Measurements from ENCODE around the gene C16orf96. TPM values are rescaled to one million over a fixed set of nuclear protein-coding genes. Genes with fewer than 3 reads are reported as not detected.

C16orf96 gene
- 0.05 TPM for total RNA-seq
- long read RNA-seq: 0 reads

DNA sequence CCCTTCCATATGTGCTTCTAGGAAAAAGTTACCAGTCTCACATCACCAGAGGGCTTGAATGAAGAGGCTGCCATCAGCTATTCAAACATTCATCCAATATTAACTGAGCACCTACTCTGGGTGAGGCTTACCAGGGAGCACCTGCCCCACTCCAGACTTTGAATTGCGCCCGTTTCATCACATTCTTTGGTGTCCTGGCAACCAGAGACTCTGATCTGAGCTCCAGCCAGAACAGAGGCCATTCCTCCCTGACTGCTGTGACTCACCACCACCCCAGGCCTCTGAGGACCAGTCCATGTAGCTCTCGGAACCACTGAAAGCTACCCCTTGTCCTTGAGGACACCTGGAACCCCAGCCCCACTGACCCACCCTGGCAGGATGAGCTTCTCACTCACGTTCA is at the start of gene C16orf96:
C16orf96 (plus strand) TSS at position 229 of the 400 bp plus-strand sequence; CDS start at position 379, 150 bp downstream.
- ATAC-seq (no peak), DNase-seq (ENCODE audit: missing footprints) (no peak)
- intact Hi-C loops (cut with DNase I): no loop called here

DNA sequence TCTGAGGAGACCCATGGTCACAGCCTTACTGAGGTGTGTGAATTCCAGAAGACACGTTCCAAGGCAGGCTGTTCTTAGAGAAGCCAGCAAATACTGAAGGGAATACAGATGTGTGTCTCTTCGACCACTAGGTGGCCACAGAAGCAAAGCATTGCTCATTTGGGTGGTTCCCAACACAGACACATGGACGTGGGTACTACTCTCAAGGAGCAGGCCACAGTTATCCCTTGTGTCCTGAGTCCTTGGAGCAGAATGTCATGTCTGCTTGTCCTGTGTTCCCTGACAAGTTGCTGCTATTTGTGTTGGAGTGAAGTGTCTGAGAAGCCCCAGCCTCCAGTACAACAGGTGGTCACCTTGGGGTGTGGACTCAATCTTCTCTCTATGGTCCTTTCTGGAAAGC is 49.7 kb upstream of the C16orf96 start:
- DNase-seq (ENCODE audit: missing footprints): no peak
- peak; percentile 69 for ATAC-seq
- intact Hi-C loops (cut with DNase I): loop anchor here (2.0 kb wide), 1 partner anchor 42 kb away; no protein-coding TSS in a partner anchor

DNA sequence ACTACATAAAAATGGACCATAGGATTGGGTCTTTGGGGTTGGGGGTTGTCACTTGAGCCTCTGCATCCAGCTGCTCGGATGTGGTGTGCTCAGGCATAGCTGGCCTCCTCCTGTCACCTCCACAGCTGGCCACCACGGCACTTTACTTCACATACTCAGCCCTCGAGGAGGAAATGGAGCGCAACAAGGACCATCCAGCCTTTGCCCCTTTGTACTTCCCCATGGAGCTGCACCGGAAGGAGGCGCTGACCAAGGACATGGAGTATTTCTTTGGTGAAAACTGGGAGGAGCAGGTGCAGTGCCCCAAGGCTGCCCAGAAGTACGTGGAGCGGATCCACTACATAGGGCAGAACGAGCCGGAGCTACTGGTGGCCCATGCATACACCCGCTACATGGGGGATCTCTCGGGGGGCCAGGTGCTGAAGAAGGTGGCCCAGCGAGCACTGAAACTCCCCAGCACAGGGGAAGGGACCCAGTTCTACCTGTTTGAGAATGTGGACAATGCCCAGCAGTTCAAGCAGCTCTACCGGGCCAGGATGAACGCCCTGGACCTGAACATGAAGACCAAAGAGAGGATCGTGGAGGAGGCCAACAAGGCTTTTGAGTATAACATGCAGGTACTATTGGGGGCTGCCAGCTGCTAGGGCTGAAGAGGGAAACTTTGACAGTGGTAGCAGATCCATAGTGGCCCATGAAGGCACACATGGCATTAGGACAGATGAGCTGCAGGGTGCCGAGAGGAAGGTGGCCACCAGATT is 48.4 kb upstream of the C16orf96 start:
- intact Hi-C loops (cut with DNase I): loop anchor here (2.0 kb wide), 1 partner anchor 41 kb away; no protein-coding TSS in a partner anchor
- ATAC-seq (no peak), DNase-seq (ENCODE audit: missing footprints) (no peak)

DNA sequence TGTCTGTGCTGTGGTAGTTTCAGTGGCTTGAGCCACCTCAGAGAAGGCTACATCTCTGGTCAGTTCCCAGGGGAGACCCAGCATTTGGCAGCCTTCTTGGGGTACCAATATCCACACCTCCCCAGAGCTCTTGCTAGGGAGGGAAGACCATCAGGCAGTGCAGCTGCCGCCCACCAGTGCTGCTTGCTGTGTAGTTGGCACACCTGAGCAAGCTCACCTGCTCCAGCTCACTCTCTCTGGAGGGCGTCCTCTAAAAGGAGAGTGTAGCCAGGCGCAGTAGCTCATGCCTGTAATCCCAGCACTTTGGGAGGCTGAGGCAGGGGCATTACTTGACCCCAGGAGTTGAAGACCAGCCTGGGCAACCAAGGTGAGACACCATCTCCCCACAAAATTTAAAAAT is 47.3 kb upstream of the C16orf96 start:
- intact Hi-C loops (cut with DNase I): no loop called here
- DNase-seq (ENCODE audit: missing footprints): no peak
- no peak for ATAC-seq

DNA sequence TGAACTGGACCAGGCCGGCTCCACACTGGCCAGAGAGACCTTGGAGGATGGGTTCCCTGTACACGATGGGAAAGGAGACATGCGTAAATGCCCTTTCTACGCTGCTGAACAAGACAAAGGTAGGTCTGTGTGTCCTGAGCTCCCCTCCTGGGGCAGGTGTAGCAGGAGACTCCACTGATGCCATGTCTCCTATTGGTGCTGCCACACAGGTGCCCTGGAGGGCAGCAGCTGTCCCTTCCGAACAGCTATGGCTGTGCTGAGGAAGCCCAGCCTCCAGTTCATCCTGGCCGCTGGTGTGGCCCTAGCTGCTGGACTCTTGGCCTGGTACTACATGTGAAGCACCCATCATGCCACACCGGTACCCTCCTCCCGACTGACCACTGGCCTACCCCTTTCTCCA is 46.7 kb upstream of the C16orf96 start:
- intact Hi-C loops (cut with DNase I): no loop called here
- ATAC-seq: no peak
- no peak for DNase-seq (ENCODE audit: missing footprints)

DNA sequence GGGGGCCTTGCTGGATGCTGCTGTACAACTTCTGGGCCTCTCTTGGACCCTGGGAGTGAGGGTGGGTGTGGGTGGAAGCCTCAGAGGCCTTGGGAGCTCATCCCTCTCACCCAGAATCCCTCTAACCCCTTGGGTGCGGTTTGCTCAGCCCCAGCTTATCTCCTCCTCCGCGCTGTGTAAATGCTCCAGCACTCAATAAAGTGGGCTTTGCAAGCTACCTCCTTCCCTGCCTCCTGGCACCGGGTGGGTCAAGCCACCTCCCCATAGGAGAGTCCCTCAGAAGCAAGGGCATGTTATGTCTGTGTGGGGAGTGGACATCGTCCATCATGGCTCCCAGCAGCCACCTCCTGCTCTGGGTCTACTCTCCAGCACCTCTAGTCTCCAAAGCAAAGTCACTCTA is 46.0 kb upstream of the C16orf96 start:
- ATAC-seq: no peak
- no peak for DNase-seq (ENCODE audit: missing footprints)
- intact Hi-C loops (cut with DNase I): loop anchor here (5.0 to 10.0 kb wide), 2 partner anchors 33 to 445 kb away; partner anchors contain the start of genes HMOX2 and SEC14L5

DNA sequence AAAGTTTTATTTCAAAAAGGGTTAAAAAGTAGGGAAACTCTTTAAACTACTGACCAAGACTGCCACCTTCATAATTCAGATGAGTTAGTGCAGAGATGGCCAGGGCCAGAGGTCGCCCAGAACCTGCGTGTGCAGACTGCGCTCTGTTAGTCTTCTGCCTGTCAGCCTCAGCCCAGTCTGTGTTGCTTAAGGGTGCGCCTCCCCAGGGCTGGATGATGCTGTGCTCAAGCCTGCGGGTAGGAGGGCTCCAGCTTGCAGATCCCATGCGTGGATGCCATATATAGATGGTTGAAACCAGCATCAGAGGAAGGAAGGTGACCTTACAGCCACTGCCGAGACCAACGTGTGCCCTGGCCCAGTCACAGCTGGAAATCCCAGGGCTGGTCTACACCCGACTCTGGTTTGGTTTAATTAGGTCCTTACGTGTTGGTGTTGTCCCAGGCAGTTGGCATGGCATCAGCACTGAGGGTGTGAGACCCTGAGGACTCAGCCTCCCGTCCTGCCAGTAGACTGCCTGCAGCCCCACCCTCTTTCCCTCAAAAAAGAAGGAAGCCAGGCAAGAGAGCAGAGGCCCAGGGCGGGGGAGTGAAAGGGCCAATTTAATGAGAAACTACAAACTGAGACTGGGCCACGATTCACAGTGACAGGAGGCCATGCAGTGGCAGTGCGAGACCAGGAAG is 45.3 kb upstream of the C16orf96 start:
- peak; percentile 17 for ATAC-seq
- intact Hi-C loops (cut with DNase I): loop anchor here (5.0 to 10.0 kb wide), 2 partner anchors 34 to 444 kb away; partner anchors contain the start of genes HMOX2 and SEC14L5
- no peak for DNase-seq (ENCODE audit: missing footprints)

DNA sequence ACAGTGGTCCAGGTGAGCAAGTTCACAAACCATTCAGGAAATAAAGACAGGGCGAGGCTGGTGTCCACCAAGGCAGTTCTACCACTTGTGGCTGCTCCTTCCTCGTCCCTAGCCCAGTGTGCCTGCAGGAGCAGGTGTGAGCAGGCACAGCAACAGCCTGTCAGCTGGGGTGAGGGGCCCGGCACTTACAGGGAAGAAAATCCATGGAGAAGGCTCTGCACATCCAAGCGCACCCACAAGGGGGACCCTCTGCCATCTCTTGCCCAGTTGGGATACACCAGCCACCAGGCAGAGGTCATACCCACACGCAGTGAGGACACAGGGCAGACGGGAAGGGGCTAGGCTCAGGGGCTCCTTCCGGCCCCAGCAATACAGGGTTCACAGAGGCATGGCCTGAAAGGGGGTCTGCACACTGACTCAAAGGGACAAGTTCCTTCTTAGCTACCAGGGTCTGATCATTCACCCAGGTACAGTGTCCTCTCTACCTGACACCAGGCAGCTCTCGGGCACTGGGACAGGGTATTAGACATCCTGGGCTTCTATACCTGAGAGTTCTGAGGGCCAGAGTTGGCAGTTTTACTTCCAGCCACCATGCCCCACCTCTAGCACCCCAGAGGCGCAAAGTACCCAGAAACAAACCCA is 44.6 kb upstream of the C16orf96 start:
- ATAC-seq: peak; percentile 64

DNA sequence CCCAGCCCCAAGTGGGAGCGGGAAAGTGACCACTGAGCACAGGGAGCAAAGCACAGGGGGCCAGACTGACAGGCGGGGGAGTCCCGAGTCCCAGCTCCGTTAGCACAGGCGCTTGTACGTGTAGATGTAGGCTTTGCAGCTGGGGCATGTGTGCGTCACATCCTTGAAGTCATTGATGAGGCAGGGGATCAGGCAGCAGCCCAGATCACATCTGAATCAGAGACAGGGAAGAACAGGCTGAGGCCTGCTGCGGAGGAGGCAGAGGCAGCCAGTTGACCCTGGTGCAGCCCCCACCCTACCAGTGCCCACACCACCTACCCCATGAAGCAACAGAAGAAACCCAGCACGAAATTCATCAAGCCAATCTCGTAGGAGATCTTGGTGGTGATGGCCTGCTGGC is 43.7 kb upstream of the C16orf96 start:
- DNase-seq (ENCODE audit: missing footprints) (no peak), ATAC-seq (no peak)
- intact Hi-C loops (cut with DNase I): loop anchor here (5.0 to 10.0 kb wide), 2 partner anchors 35 to 442 kb away; partner anchors contain the start of genes HMOX2 and SEC14L5

More for the DNA sequence above, 44.6 kb upstream of the C16orf96 start:
- DNase-seq (ENCODE audit: missing footprints): no peak
- intact Hi-C loops (cut with DNase I): loop anchor here (5.0 to 10.0 kb wide), 2 partner anchors 34 to 443 kb away; partner anchors contain the start of genes HMOX2 and SEC14L5

DNA sequence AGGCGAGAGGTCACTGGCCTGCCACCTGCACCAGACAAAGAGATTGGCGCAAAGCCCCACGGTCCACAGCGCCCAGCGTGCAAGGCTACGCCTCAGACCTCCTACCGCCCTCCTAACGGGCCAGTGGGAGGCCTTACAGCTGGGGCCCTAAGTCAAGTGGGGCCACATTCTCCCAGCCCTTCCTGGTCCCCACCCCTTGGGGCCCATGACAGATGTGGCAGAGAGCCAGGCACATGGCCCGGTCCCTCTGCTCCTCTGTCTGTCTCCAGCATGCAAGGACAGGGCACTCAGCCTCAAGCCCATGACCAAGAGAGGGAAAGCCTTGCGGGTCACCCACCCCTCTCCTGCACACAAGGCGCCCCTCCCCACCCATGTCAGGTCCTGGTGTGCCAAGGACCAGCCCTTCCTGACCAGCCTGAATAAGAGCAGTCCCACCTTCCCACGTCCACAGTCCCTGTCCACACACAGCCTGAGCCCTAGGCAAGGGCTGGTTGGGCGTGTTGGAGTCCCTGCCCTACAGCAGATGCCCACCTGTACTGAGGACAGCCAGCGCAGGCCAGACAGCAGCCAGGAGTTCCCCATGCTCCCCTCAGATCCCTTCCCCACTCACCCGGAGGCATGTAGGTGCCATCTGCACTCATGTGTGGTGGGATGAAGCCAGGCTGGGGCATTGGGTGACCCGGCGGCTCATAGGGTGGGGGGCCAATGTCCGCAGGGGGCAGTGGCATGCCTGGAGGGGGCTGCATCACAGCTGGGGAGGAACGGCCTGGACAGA is 42.9 kb upstream of the C16orf96 start:
- DNase-seq (ENCODE audit: missing footprints): no peak
- intact Hi-C loops (cut with DNase I): loop anchor here (5.0 to 10.0 kb wide), 2 partner anchors 36 to 442 kb away; partner anchors contain the start of genes HMOX2 and SEC14L5
- peak; percentile 3 for ATAC-seq

DNA sequence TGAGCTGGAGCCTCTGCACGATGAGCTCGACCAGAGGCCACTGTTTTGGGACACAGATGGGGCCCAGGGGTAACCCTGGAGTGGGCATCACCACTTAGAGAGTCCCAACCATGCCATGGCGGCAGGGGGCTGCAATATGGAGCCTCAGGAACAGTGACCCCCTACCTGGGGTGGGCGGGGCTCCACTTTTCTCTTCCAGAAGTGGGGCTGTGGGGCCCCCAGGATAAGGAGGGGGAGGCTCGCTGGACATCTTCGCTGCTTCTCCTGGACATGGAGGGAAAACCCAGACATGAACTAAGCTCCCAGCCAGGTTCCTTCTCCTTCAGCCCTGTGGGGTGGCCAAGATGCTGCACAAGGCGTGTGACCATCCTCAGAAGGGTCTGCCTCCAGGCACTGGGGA is 42.3 kb upstream of the C16orf96 start:
- intact Hi-C loops (cut with DNase I): loop anchor here (5.0 to 10.0 kb wide), 2 partner anchors 37 to 441 kb away; partner anchors contain the start of genes HMOX2 and SEC14L5

DNA sequence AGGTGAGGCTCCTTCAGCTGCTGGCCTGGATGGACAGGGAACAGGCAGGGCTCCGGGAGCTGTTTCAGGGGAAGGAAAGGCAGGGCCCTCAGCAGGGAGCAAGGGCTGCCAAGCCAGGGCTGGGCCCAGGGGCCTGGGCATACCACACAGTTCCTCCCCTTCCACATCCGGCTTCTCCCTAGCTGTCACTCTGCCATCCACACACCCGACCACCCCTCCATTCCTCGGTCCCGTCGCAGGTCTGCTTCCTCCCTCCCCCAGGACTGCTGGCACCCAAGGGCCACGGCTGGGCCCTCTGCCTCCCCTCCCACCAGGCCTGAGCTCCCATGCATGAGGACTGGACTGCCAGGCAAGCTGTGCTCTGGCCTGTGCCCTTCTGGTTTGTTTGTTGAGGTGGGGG is 41.5 kb upstream of the C16orf96 start:
- no peak for DNase-seq (ENCODE audit: missing footprints)
- no peak for ATAC-seq
- intact Hi-C loops (cut with DNase I): loop anchor here (5.0 to 10.0 kb wide), 3 partner anchors 37 to 440 kb away; partner anchors contain the start of genes HMOX2 and SEC14L5

More for the DNA sequence above, 42.3 kb upstream of the C16orf96 start:
- DNase-seq (ENCODE audit: missing footprints) (no peak), ATAC-seq (no peak)

DNA sequence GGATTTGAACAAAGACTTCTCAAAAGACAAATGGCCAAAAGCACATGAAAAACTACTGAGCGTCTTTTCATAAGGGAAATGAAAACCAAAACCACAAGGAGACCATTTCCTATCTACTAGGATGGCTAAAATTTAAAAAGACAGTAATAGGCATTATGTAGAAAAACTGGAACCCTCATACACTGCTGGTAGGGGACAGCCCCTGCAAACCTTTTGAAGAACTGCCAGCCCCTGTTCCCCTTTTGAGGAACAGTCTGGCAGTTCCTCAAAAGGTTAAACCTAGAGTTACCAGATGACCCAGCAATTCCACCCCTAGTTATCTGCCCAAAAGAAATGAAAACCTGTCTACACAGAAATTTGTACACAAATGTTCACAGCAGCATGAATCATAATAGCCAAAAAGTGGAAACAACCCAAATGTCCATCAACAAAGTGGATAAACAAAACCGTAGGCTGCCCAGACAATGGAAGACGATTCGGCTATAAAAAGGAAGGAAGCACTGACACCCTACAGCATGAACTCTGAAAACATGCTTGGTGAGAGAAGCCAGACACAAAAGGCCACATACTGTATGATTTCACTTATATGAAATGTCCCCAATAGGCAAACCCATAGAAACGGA is 40.4 kb upstream of the C16orf96 start:
- ATAC-seq (no peak), DNase-seq (ENCODE audit: missing footprints) (no peak)
- intact Hi-C loops (cut with DNase I): loop anchor here (5.0 to 10.0 kb wide), 2 partner anchors 72 to 439 kb away; partner anchors contain the start of gene SEC14L5

DNA sequence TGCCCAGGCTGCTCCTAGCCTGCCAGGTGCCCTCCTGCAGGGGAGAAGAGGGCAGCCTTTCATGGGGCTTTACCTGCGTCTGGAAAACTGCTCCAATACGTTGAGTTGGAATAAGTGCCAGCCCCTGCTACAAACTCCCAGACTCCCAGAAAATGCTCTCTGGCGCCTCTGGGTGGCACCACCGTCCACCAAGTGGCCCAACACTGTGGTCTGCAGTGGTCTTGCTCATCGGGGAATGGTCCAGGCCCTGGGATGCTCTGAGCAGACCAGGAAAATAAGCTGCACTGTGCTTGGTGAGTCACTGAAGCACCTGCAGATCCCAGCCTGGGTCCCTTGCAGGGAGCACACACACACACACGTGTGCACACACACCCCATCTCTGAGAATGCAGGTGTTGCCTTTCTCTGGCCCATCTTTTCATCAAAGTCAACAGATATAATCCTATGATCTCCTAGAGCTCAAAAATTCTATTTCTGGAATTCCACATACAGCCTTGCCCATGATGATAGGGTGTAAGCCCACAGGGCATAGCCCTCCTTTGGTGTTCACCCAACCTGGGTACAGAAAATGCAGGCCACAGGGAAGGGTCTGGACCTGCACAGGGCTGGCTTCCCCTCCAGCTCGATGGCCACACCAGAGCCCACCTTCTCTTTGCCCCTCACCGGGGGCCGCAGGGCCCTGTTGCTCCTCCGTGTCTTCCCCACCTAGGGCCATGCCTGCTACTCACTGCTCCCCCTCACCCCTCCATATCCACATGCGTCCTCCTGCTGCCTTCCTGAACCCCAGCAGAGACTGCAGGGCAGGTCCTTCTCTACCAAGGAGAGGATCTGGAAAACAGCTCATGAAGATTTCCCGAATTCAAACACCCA is 38.1 kb upstream of the C16orf96 start:
- ATAC-seq: peak; percentile 21
- intact Hi-C loops (cut with DNase I): loop anchor here (5.0 to 10.0 kb wide), 2 partner anchors 69 to 437 kb away; partner anchors contain the start of gene SEC14L5
- DNase-seq (ENCODE audit: missing footprints): no peak

DNA sequence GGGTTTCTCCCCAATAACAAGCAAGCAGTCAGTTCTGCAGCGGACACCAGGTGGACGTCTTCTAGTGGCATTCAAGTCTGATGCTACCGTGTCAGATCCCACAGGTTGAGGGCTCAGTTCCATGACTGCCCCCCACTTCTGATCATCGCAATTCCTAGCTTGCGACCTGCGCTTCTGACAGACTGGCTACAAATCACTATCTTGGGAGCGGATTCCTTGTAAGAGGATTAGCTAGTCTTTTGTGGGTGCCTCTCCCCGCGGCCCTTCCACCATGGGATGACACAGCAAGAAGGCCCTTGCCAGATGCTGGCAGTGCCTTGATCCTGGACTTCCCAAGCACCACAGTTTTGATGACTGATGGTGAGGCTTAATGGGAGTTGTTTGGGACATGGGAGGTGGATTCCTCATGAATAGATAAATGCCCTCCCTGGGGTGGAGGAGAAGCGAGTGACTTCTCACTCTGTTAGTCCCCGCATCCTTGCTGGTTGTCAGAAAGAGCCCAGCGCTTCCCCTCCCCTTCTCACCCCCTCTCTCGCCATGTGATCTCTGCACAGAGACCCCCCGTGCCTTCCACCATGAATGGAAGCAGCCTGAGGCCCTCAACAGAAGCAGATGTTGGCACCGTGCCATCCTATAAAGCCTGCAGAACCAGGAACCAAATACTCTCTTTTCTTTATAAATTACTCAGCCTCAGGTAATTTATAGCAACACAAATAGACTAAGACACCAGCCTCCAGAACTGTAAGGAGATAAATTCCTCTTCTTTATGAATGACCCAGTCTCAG is 36.7 kb upstream of the C16orf96 start:
- intact Hi-C loops (cut with DNase I): loop anchor here (5.0 to 10.0 kb wide), 2 partner anchors 68 to 435 kb away; partner anchors contain the start of gene SEC14L5
- no peak for ATAC-seq

DNA sequence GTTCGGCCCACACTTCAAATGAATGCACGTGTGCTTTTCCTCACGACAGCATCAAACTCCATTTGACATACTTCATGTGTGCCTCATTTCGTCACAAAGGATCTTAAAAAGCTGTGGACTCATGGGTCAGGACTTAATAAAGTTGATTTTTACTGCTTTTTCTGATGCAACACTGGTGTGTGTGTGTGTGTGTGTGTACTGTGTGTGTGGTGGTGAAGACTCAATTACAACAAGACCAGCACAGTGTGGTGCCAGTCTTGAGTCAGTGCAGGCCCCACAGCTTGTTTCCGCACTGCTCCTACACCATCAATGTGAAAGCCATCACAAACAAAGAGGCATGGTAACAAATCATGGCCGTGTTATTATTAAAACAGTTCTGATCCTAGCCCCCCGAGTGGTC is 35.2 kb upstream of the C16orf96 start:
- DNase-seq (ENCODE audit: missing footprints) (no peak), ATAC-seq (no peak)
- intact Hi-C loops (cut with DNase I): no loop called here

More for the DNA sequence above, 36.7 kb upstream of the C16orf96 start:
- DNase-seq (ENCODE audit: missing footprints): no peak
